ENCODE results near the gene XPA. TPM values are rescaled to one million over a fixed set of nuclear protein-coding genes. Genes with fewer than 3 reads are reported as not detected.

The XPA gene
- total and polyA plus RNA-seq, 2 of the 13 experiments (the other 11 are each of a cell fraction or from before 2014, with no cell fraction given) = 2.3 to 15.2 TPM

DNA sequence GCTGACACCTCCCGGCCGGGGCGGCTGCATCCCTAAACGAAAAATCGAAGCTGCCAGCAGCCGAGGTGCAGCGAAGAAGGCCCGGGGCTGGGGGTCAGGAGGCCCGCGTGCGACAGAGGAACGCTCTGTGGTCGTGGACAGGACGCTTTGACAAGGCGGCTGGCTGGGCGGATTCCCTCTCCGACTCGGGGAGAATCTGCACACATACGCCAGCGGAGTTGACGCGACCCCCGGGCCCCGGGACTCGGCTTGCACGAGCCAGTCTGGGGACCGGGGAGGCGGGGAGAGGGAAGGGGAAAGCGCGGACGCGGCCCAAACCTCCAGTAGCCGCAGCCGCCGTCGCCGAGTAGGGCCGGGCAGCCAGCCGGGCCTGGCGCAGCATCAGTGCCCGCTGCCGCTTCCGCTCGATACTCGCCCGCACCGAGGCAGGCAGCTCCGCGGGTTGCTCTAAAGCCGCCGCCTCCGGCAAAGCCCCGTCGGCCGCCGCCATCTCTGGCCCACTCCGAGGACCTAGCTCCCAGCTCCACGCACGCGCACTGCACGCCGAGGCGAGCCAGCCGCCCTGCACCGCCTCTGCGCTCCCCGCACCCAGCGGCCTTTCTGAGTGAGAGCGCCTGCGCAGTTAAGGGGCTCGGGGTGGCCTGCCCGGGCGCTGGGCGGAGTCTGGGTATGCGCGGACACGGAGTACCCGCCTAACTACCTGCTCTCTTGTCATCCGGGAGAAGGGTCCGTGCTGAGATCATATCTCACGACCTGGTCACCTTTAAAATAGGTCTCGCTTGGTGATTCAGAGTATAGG, at the start of gene XPA (continued):
- TF ChIP-seq ZNF138 (CRISPR knock-in tag; IDR thresholded peaks at IDR 0.05; ENCODE audit: low read depth) (no peak), NCOA2 (CRISPR knock-in tag; IDR thresholded peaks at IDR 0.05) (peak; percentile 10; the same call in 1 of the 2 replicates), ZNF782 (CRISPR knock-in tag; IDR thresholded peaks at IDR 0.05; ENCODE audit: borderline replicate concordance) (peak; percentile 93; the same call in 1 of the 2 replicates), ZNF543 (CRISPR knock-in tag; IDR thresholded peaks at IDR 0.05) (peak; percentile 95), POGK (CRISPR knock-in tag; conservative IDR thresholded peaks at IDR 0.05) (peak; percentile 60; the same call in 1 of the 2 replicates), SRSF9 (IDR thresholded peaks at IDR 0.05; ENCODE audit: borderline replicate concordance, insufficient read depth, low read depth, low read length, poor library complexity, severe bottlenecking) (no peak), YY1 (IDR thresholded peaks at IDR 0.05; ENCODE audit: insufficient read depth, insufficient replicate concordance, low read depth, low read length) (peak; percentile 89), NBN (conservative IDR thresholded peaks at IDR 0.05) (no peak), RBM22 (optimal IDR thresholded peaks at IDR 0.05; ENCODE audit: low read length) (no peak), KDM4B (CRISPR knock-in tag; IDR thresholded peaks at IDR 0.05) (no peak), THAP9 (CRISPR knock-in tag; IDR thresholded peaks at IDR 0.05; ENCODE audit: borderline replicate concordance) (peak; percentile 91; the same call in 1 of the 2 replicates), RNF219 (CRISPR knock-in tag; IDR thresholded peaks at IDR 0.05) (no peak), ZNF180 (CRISPR knock-in tag; IDR thresholded peaks at IDR 0.05; ENCODE audit: borderline replicate concordance, low read depth) (no peak), PHF20 (CRISPR knock-in tag; IDR thresholded peaks at IDR 0.05) (peak; percentile 71), SP1 (IDR thresholded peaks at IDR 0.05) (no peak), SP1 (CRISPR knock-in tag; IDR thresholded peaks at IDR 0.05) (no peak), TCF7L2 (IDR thresholded peaks at IDR 0.05; ENCODE audit: low read depth, low read length) (no peak), ZNF503 (CRISPR knock-in tag; IDR thresholded peaks at IDR 0.05) (no peak; the same call in 1 of the 2 replicates)
- TF ChIP-seq, protein P1, sequence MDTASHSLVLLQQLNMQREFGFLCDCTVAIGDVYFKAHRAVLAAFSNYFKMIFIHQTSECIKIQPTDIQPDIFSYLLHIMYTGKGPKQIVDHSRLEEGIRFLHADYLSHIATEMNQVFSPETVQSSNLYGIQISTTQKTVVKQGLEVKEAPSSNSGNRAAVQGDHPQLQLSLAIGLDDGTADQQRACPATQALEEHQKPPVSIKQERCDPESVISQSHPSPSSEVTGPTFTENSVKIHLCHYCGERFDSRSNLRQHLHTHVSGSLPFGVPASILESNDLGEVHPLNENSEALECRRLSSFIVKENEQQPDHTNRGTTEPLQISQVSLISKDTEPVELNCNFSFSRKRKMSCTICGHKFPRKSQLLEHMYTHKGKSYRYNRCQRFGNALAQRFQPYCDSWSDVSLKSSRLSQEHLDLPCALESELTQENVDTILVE (CRISPR knock-in tag; IDR thresholded peaks at IDR 0.05) = no peak

Measured in HepG2 (cell line).